ENCODE measurements around the gene BEX5.

- TF ChIP-seq POLR2A (IDR thresholded peaks at IDR 0.05) = no peak
- TF ChIP-seq CTCF (IDR thresholded peaks at IDR 0.05) = no peak
These were observed 17.7 kb downstream of the BEX5 start for GRCh38 chrX:102138064-102138463.

Data from right lobe of liver (tissue), 4 donors.